ENCODE data around the gene USP31. TPM values are rescaled to one million over a fixed set of nuclear protein-coding genes. Genes with fewer than 3 reads are reported as not detected.
A peak's percentile ranks its signal among the peaks of the same experiment; 100 is the strongest.

Gene USP31, protein sequence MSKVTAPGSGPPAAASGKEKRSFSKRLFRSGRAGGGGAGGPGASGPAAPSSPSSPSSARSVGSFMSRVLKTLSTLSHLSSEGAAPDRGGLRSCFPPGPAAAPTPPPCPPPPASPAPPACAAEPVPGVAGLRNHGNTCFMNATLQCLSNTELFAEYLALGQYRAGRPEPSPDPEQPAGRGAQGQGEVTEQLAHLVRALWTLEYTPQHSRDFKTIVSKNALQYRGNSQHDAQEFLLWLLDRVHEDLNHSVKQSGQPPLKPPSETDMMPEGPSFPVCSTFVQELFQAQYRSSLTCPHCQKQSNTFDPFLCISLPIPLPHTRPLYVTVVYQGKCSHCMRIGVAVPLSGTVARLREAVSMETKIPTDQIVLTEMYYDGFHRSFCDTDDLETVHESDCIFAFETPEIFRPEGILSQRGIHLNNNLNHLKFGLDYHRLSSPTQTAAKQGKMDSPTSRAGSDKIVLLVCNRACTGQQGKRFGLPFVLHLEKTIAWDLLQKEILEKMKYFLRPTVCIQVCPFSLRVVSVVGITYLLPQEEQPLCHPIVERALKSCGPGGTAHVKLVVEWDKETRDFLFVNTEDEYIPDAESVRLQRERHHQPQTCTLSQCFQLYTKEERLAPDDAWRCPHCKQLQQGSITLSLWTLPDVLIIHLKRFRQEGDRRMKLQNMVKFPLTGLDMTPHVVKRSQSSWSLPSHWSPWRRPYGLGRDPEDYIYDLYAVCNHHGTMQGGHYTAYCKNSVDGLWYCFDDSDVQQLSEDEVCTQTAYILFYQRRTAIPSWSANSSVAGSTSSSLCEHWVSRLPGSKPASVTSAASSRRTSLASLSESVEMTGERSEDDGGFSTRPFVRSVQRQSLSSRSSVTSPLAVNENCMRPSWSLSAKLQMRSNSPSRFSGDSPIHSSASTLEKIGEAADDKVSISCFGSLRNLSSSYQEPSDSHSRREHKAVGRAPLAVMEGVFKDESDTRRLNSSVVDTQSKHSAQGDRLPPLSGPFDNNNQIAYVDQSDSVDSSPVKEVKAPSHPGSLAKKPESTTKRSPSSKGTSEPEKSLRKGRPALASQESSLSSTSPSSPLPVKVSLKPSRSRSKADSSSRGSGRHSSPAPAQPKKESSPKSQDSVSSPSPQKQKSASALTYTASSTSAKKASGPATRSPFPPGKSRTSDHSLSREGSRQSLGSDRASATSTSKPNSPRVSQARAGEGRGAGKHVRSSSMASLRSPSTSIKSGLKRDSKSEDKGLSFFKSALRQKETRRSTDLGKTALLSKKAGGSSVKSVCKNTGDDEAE (N-terminal part only)
- 9.2 and 9.6 TPM in 2 replicates for total RNA-seq (2012; rRNA removed)

DNA sequence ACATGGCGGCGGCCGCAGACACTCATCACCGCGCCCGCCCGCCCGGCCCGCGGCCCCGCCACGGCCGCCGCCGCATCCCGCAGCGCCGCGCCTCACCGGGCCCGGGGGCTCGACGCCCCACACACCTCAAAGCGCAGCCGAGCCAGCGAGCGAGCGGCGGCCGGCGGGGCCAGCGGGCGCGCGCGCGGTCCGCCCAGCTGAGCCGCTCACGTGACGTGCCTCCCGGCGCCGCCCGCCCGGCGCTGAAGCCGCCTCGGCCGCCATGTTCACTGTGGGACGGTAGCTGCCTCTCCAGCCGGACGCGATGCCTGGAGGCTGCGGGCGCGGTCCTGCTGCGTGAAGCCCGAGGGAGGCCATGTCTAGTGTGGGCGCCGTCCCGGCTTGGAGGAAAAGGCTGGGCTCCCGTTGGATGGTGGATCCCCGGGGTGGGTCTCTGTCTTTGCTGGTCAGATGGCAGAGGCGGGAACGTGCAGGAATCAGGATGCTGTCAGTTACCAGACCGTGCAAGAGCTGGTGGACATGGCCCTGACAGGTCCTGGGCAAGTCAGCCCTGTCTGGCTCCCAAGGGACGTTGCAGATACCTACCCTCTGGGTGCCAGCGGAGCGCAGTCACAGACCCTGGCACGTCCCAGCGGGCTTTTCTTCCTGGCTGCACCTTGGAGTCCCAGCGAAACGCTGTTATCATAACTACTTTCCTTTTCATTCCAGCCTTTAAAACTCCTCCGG lies at the start of gene USP31:
Gene USP31 (minus strand): TSS at position 186 of the 726 bp plus-strand sequence. CDS start 182 bp downstream, at position 4.
- Histone ChIP-seq H3K4me1 (ENCODE audit: control insufficient read depth, insufficient read depth, low read length) (peaks cover 16% of the 10 kb centered on the region), H3K27me3 (ENCODE audit: control insufficient read depth, insufficient read depth, low read length) (no peaks in the 10 kb centered on the region), H3K9me3 (replicated peaks; ENCODE audit: low read length) (no peaks in the 10 kb centered on the region), H3K9ac (ENCODE audit: low read depth, low read length) (peak within 1 kb of the TSS; percentile 83), H3K36me3 (ENCODE audit: insufficient read depth, low read length) (no peaks in the 10 kb centered on the region), H3K4me2 (ENCODE audit: low read length) (peak within 1 kb of the TSS; percentile 93), H3K4me3 (ENCODE audit: low read length) (peak within 1 kb of the TSS; percentile 78)

DNA sequence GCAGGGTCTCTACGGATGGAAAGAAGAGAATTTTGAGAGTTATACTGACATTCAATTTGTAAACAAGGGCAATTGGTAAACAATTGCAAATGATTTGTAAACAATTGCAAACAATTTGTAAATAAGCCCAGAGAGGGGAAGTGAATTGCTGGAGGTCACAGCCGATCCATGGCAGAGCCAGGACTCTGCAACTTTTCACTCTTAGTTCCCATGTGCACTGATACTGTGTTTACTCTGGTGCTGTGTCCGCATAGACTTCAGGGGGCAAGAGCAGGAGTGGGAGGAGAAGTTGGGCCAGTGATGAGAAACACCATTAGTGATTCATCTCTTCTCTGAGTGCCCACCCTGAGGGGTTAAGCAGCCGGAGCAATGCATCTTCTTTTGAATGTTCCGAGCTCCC lies 47.3 kb upstream of the USP31 start:
- no peaks in the 10 kb centered on the region for H3K36me3 ChIP-seq (ENCODE audit: insufficient read depth, low read length)
- H3K4me3 ChIP-seq (ENCODE audit: low read length), result no peak overlapping the region
- H3K27me3 ChIP-seq (ENCODE audit: control insufficient read depth, insufficient read depth, low read length), result peaks cover 25% of the 10 kb centered on the region

DNA sequence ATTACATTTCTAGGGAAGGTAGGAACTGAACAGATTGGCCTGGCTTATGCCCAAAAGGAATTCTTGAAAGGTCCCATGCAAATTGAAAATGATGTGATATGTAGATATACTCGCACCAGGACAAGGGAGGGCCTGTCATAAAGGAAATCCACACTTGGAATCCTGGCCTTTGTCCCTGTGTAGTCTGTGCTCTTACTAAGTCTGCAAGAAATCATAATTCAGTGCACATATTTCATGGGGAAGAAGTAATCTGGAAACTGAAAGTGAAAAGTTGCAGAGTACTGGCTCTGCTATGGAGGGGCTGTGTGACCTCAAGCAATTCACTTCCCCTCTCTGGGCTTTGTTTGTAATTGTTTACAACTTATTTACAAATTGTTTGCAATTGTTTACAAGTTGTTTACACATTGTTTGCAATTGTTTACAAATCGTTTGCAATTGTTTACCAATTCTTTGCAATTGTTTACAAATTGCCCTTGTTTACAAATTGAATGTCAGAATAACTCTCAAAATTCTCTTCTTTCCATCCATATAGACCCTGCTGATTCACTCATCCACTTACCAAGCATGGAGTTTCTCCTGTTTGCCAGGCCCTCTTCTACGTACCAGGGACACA lies 46.2 kb upstream of the USP31 start:
- H3K36me3 ChIP-seq (ENCODE audit: insufficient read depth, low read length), result no peaks in the 10 kb centered on the region

More for the DNA sequence above, 47.3 kb upstream of the USP31 start:
- Histone ChIP-seq H3K4me2 (ENCODE audit: low read length) (no peak overlapping the region), H3K9me3 (replicated peaks; ENCODE audit: low read length) (no peaks in the 10 kb centered on the region), H3K4me1 (ENCODE audit: control insufficient read depth, insufficient read depth, low read length) (no peaks in the 10 kb centered on the region), H3K9ac (ENCODE audit: low read depth, low read length) (no peak overlapping the region)

DNA sequence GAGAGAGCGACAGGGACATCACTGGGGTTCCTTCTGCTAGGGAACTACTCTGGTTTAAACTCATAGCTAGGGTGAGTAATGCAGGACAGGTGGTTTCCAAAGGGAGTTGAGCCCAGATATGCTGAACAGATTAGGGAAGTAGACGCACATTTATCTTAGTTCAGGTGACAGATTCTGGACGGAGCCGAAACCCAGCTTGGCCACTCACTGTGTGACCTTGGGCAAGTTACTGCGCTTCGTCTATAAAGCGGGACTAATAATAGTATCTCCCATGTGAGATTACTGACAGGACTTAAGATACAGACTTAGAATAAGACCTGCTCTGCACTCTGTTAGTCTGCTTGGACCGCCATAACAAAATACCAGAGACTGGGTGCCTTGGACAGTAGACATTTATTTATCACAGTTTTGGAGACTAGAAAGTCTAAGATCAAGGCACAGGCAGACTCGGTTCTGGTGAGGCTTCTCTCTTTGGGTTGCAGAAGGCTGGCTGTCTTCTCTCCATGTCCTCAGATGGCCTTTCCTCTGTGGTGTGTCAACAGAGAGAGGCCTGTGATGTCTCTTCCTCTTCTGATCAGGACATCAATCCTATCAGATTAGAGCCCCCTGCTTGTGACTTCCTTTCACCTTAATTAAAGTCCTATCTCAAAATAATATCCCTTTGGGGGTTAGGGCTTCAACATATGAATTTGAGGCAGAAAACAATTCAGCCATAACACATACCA lies 45.4 kb upstream of the USP31 start:
- H3K9ac ChIP-seq (ENCODE audit: low read depth, low read length), result no peak overlapping the region
- H3K4me3 ChIP-seq (ENCODE audit: low read length), result no peak overlapping the region
- no peaks in the 10 kb centered on the region for H3K4me1 ChIP-seq (ENCODE audit: control insufficient read depth, insufficient read depth, low read length)
- H3K27me3 ChIP-seq (ENCODE audit: control insufficient read depth, insufficient read depth, low read length), result peaks cover 12% of the 10 kb centered on the region
- no peaks in the 10 kb centered on the region for H3K9me3 ChIP-seq (replicated peaks; ENCODE audit: low read length)
- H3K36me3 ChIP-seq (ENCODE audit: insufficient read depth, low read length), result no peaks in the 10 kb centered on the region
- no peak overlapping the region for H3K4me2 ChIP-seq (ENCODE audit: low read length)

More for the DNA sequence above, 46.2 kb upstream of the USP31 start:
- H3K4me3 ChIP-seq (ENCODE audit: low read length), result no peak overlapping the region
- H3K9me3 ChIP-seq (replicated peaks; ENCODE audit: low read length), result no peaks in the 10 kb centered on the region
- H3K4me1 ChIP-seq (ENCODE audit: control insufficient read depth, insufficient read depth, low read length), result no peaks in the 10 kb centered on the region
- H3K27me3 ChIP-seq (ENCODE audit: control insufficient read depth, insufficient read depth, low read length), result peaks cover 15% of the 10 kb centered on the region
- no peak overlapping the region for H3K4me2 ChIP-seq (ENCODE audit: low read length)
- no peak overlapping the region for H3K9ac ChIP-seq (ENCODE audit: low read depth, low read length)

DNA sequence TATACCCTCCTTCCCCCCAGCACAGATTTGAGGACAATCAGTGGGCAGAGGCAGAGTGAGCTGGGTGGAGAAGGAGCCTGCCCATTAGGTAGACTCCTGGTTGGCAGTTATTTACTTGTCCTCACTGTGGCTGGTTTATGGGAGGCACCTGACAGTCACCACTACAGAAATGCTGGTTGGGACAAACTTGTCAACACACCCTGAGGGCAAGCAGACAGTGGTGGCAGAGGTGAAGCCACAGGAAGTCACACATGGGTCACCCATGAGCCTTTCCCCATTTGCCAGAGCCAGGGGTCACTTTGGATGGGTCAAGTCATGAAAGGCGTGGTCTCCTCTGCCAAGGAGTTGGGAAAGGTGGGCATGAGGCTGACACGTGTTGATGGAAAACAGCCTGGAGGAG lies 39.7 kb upstream of the USP31 start:
- Histone ChIP-seq H3K4me3 (ENCODE audit: low read length) (no peak overlapping the region), H3K4me1 (ENCODE audit: control insufficient read depth, insufficient read depth, low read length) (no peaks in the 10 kb centered on the region), H3K36me3 (ENCODE audit: insufficient read depth, low read length) (no peaks in the 10 kb centered on the region), H3K27me3 (ENCODE audit: control insufficient read depth, insufficient read depth, low read length) (peaks cover 49% of the 10 kb centered on the region), H3K4me2 (ENCODE audit: low read length) (no peak overlapping the region), H3K9me3 (replicated peaks; ENCODE audit: low read length) (no peaks in the 10 kb centered on the region), H3K9ac (ENCODE audit: low read depth, low read length) (no peak overlapping the region)

DNA sequence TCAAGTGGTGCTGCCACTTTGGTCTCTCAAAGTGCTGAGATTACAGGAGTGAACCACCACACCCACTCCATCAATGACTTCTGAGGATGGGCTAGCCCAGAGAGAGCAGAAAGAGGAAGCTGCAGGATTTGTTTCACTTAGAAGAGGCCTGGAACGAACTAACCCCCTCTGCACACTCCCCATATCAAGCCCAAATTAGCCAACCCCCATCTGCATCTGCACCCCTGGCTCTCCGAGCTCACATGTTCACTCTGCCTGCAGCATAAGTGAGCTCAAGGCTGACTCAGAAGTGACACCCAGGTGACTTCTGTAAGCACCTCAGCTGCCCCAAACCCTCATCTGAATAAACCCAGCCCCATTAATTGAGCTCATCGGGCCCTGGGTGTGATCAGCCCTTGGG lies 38.1 kb upstream of the USP31 start:
- Histone ChIP-seq H3K9me3 (replicated peaks; ENCODE audit: low read length) (no peaks in the 10 kb centered on the region), H3K4me1 (ENCODE audit: control insufficient read depth, insufficient read depth, low read length) (no peaks in the 10 kb centered on the region), H3K4me2 (ENCODE audit: low read length) (no peak overlapping the region), H3K36me3 (ENCODE audit: insufficient read depth, low read length) (no peaks in the 10 kb centered on the region), H3K27me3 (ENCODE audit: control insufficient read depth, insufficient read depth, low read length) (peaks cover 60% of the 10 kb centered on the region), H3K9ac (ENCODE audit: low read depth, low read length) (no peak overlapping the region), H3K4me3 (ENCODE audit: low read length) (no peak overlapping the region)

DNA sequence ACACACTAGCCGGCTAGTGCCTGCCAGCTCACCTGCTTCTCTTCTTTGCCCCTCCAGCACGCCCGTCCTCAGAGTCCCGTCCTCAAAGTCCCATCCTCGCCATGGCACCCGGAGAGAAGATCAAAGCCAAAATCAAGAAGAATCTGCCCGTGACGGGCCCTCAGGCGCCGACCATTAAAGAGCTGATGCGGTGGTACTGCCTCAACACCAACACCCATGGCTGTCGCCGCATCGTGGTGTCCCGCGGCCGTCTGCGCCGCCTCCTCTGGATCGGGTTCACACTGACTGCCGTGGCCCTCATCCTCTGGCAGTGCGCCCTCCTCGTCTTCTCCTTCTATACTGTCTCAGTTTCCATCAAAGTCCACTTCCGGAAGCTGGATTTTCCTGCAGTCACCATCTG lies 36.9 kb upstream of the USP31 start:
- Histone ChIP-seq H3K9ac (ENCODE audit: low read depth, low read length) (no peak overlapping the region), H3K4me2 (ENCODE audit: low read length) (no peak overlapping the region), H3K4me1 (ENCODE audit: control insufficient read depth, insufficient read depth, low read length) (no peaks in the 10 kb centered on the region), H3K9me3 (replicated peaks; ENCODE audit: low read length) (no peaks in the 10 kb centered on the region), H3K36me3 (ENCODE audit: insufficient read depth, low read length) (no peaks in the 10 kb centered on the region), H3K4me3 (ENCODE audit: low read length) (no peak overlapping the region), H3K27me3 (ENCODE audit: control insufficient read depth, insufficient read depth, low read length) (peaks cover 58% of the 10 kb centered on the region)

DNA sequence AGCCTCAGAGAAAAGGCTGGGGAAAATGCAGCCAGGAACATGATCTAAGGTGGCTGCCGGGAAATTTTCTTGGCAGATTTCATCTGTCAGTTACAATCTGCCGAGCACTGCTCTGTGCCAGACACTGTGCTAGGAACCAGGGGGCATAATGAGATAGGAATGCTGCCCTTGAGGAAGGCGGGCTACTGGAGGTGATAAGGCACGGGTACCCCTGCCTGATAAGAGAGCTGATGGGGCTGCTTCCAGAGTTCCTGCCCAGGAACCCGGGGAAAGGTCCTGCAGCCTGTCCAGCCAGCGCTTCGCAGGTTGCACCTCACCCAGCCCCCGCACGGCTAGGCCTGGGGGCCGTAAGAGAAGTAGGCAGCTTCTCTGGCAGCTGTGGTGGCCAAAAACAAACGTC lies 36.4 kb upstream of the USP31 start:
- H3K4me3 ChIP-seq (ENCODE audit: low read length), result no peak overlapping the region
- no peaks in the 10 kb centered on the region for H3K36me3 ChIP-seq (ENCODE audit: insufficient read depth, low read length)
- H3K27me3 ChIP-seq (ENCODE audit: control insufficient read depth, insufficient read depth, low read length), result peaks cover 58% of the 10 kb centered on the region
- no peak overlapping the region for H3K9ac ChIP-seq (ENCODE audit: low read depth, low read length)
- H3K4me1 ChIP-seq (ENCODE audit: control insufficient read depth, insufficient read depth, low read length), result no peaks in the 10 kb centered on the region
- H3K4me2 ChIP-seq (ENCODE audit: low read length), result no peak overlapping the region
- no peaks in the 10 kb centered on the region for H3K9me3 ChIP-seq (replicated peaks; ENCODE audit: low read length)

DNA sequence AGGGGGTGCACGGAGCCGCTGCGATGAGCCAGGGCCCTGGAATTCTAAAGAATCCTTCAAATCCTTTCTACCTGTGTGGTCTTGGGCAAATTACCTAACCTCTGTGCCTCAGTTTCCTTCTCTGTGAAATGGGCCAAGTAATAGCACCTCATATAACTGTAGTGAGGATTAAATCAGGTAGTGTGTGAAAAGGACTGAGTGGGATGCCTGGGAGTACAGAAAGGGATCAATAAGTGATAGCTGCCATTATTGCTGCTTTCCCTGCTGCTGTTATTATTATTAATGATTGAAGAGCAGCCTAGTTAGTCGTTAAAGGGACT lies 34.3 kb upstream of the USP31 start:
- peaks cover 61% of the 10 kb centered on the region for H3K27me3 ChIP-seq (ENCODE audit: control insufficient read depth, insufficient read depth, low read length)
- H3K4me3 ChIP-seq (ENCODE audit: low read length), result no peak overlapping the region

More for the DNA sequence above, 34.3 kb upstream of the USP31 start:
- H3K4me1 ChIP-seq (ENCODE audit: control insufficient read depth, insufficient read depth, low read length), result no peaks in the 10 kb centered on the region
- H3K36me3 ChIP-seq (ENCODE audit: insufficient read depth, low read length), result no peaks in the 10 kb centered on the region
- no peaks in the 10 kb centered on the region for H3K9me3 ChIP-seq (replicated peaks; ENCODE audit: low read length)
- H3K9ac ChIP-seq (ENCODE audit: low read depth, low read length), result no peak overlapping the region
- no peak overlapping the region for H3K4me2 ChIP-seq (ENCODE audit: low read length)

Measured in skeletal muscle satellite cell (primary cell).